MCF 10A (cell line): ENCODE results near the gene POU2F3. TPM values are rescaled to one million over a fixed set of nuclear protein-coding genes. Genes with fewer than 3 reads are reported as not detected.

ENCODE experiments used
- Bru-seq: library from RNA; stranded (reverse); fragments of 400-500 nt; gene quantifications from one replicate; lab custom pipeline; 2021; lab: Mats Ljungman, UMichigan
- BruChase-seq, 2 experiments: library from RNA; stranded (reverse); fragments of 400-500 nt; gene quantifications; one replicate each; lab custom pipeline; 2021; lab: Mats Ljungman, UMichigan
- BruUV-seq: library from RNA; stranded (reverse); fragments of 400-500 nt; replicated peaks from 2 replicates; lab custom pipeline; 2021; lab: Mats Ljungman, UMichigan
- CTCF ChIA-PET: fragments of 300-600 bp; sonication (Branson Sonifier 250); formaldehyde crosslinking; extraction: SDS; loops from one replicate; lab custom pipeline; 2021; ENCODE audit warnings: antibody characterized with exemption, inconsistent platforms; lab: Yijun Ruan, JAX
- POLR2A ChIA-PET: fragments of 300-600, 350-650 bp; sonication (Branson Sonifier 250); formaldehyde crosslinking; extraction: SDS; loops from one replicate; lab custom pipeline; 2020; ENCODE audit warnings: antibody characterized with exemption, inconsistent platforms; lab: Yijun Ruan, JAX
- DNase-seq: peaks from one replicate; pipeline ENCODE4 v3.0.0-alpha.2; 2018; ENCODE audit not compliant: unreplicated experiment
- H3K27ac Mint-ChIP-seq: one replicate; pipeline ENCODE4 v1.8.0; 2022; ENCODE audit warnings: mild to moderate bottlenecking, low read depth, mixed read lengths; ENCODE audit not compliant: unreplicated experiment
- H3K27me3 Mint-ChIP-seq: one replicate; pipeline ENCODE4 v1.8.0; 2022; ENCODE audit warnings: mixed read lengths; ENCODE audit not compliant: insufficient read depth, unreplicated experiment
- H3K36me3 Mint-ChIP-seq: one replicate; pipeline ENCODE4 v1.8.0; 2022; ENCODE audit warnings: mild to moderate bottlenecking, moderate library complexity, mixed read lengths; ENCODE audit not compliant: insufficient read depth, unreplicated experiment
- H3K4me1 Mint-ChIP-seq: one replicate; pipeline ENCODE4 v1.8.0; 2022; ENCODE audit warnings: mixed read lengths; ENCODE audit not compliant: insufficient read depth, unreplicated experiment
- H3K4me3 Mint-ChIP-seq: one replicate; pipeline ENCODE4 v1.8.0; 2022; ENCODE audit warnings: mild to moderate bottlenecking, moderate library complexity, mixed read lengths; ENCODE audit not compliant: unreplicated experiment
- H3K9me3 Mint-ChIP-seq: one replicate; pipeline ENCODE4 v1.8.0; 2022; ENCODE audit warnings: mixed read lengths; ENCODE audit not compliant: unreplicated experiment
- CTCF ChIP-seq: fragments of 200-600 bp; IDR thresholded peaks from one replicate; pipeline ENCODE4 v1.8.0; 2022; ENCODE audit warnings: antibody characterized with exemption, mild to moderate bottlenecking; ENCODE audit not compliant: unreplicated experiment
- intact Hi-C: fragments of 100-400 bp; cut with micrococcal nuclease; formaldehyde crosslinking; loops from 2 replicates; pipeline ENCODE4 v1.14.1; 2022
- long read RNA-seq: library from polyadenylated mRNA; stranded (forward); transcript quantifications from one replicate; pipeline ENCODE4 v2.0.0, GENCODE V29; 2022
- total RNA-seq: library from RNA; stranded (reverse); gene quantifications from 2 replicates; pipeline ENCODE4 v1.2.3, GENCODE V29; 2022

Gene POU2F3
- total RNA-seq: not detected in 2 replicates
- Bru-seq, nascent RNA: percentile 9 among the genes with signal in this experiment
- BruChase-seq, experiment 1, labeled RNA remaining after a 6-hour chase: percentile 9 among the genes with signal in this experiment
- BruChase-seq, experiment 2, labeled RNA remaining after a 2-hour chase: percentile 6 among the genes with signal in this experiment
- long read RNA-seq, partial matches to known transcripts: 0 of 1 reads
- long read RNA-seq, other reads (novel, unspliced or antisense): 0 of 1 reads

- POLR2A ChIA-PET: interaction anchor here (0.6 to 1.1 kb wide), 2 partner anchors 45 to 60 kb away, joined by 3 read pairs; no protein-coding TSS in a partner anchor
- Mint-ChIP-seq H3K4me3 (no peak within 1 kb of the TSS), H3K36me3 (no peaks in the 10 kb centered on the region), H3K9me3 (no peaks in the 10 kb centered on the region), H3K27me3 (peaks cover 36% of the 10 kb centered on the region), H3K4me1 (no peaks in the 10 kb centered on the region), H3K27ac (no peak within 1 kb of the TSS)
- intact Hi-C loops: loop anchor here (5.0 kb wide), 2 partner anchors 712 to 952 kb away; no protein-coding TSS in a partner anchor
- no TSS peak for BruUV-seq
- CTCF ChIA-PET: interaction anchor here (0.6 to 22.1 kb wide), 5 partner anchors 60 to 736 kb away, joined by 3 to 526 read pairs (median 4); no protein-coding TSS in a partner anchor
- no peak for TF ChIP-seq CTCF
- DNase-seq: no peak
Observed at GRCh38 chr11:120239713-120240640, at the start of gene POU2F3. Gene POU2F3 (plus strand): TSS chr11:120240140. CDS start chr11:120240344, 204 bp downstream.

- no peak overlapping the region for H3K27ac Mint-ChIP-seq
- peaks cover 7% of the 10 kb centered on the region for H3K36me3 Mint-ChIP-seq
- no peak for TF ChIP-seq CTCF
- H3K4me1 Mint-ChIP-seq: peaks cover 10% of the 10 kb centered on the region
- BruUV-seq: no TSS peak
- no peak for DNase-seq
- H3K9me3 Mint-ChIP-seq: no peaks in the 10 kb centered on the region
- intact Hi-C loops: no loop called here
- H3K27me3 Mint-ChIP-seq: no peaks in the 10 kb centered on the region
- ChIA-PET CTCF (interaction anchor here (0.7 to 1.5 kb wide), 3 partner anchors 23 to 497 kb away, joined by 3 to 4 read pairs (median 3); no protein-coding TSS in a partner anchor), POLR2A (interaction anchor here (0.7 kb wide), 1 partner anchor 268 kb away, joined by 4 read pairs; no protein-coding TSS in a partner anchor)
- H3K4me3 Mint-ChIP-seq: no peak overlapping the region
Observed at GRCh38 chr11:120191058-120191457, 48.9 kb upstream of the POU2F3 start.

- no peaks in the 10 kb centered on the region for H3K27me3 Mint-ChIP-seq
Observed at GRCh38 chr11:120192831-120193625, 46.9 kb upstream of the POU2F3 start.

More at GRCh38 chr11:120192831-120193625, 46.9 kb upstream of the POU2F3 start:
- Mint-ChIP-seq H3K36me3 (peaks cover 7% of the 10 kb centered on the region), H3K27ac (no peak overlapping the region), H3K4me3 (no peak overlapping the region), H3K4me1 (no peaks in the 10 kb centered on the region), H3K9me3 (no peaks in the 10 kb centered on the region)
- CTCF ChIA-PET: interaction anchor here (0.6 kb wide), 1 partner anchor 623 kb away, joined by 3 read pairs; no protein-coding TSS in a partner anchor
- BruUV-seq: no TSS peak
- POLR2A ChIA-PET: no interaction called here
- no peak for TF ChIP-seq CTCF
- intact Hi-C loops: no loop called here
- no peak for DNase-seq
